GM20431 (cell line): ENCODE measurements around the gene SLC7A10.
"Not testable (repeated sequence)": the region's sequence is repeated elsewhere in the genome, so short reads cannot be mapped to it uniquely, and the experiment has no call there.

Experiments used
- in situ Hi-C: fragments of 300-500 bp; cut with MseI, MboI; formaldehyde crosslinking; loops from one replicate; pipeline ENCODE4 v1.15.0; 2020; ENCODE audit warnings: low sequenced_read_pairs; ENCODE audit not compliant: unreplicated experiment

SLC7A10 gene

GRCh38 chr19:33193269-33193864, 32.3 kb downstream of the SLC7A10 start:
- in situ Hi-C loops, result no loop called here

- in situ Hi-C loops, result no loop called here
These were observed 33.6 kb downstream of the SLC7A10 start for GRCh38 chr19:33192010-33192409.

GRCh38 chr19:33191501-33191900, 34.1 kb downstream of the SLC7A10 start:
- in situ Hi-C loops, result no loop called here

GRCh38 chr19:33191092-33191491, 34.6 kb downstream of the SLC7A10 start:
- in situ Hi-C loops, result not testable (repeated sequence)

- in situ Hi-C loops, result no loop called here
These were observed 36.2 kb downstream of the SLC7A10 start for GRCh38 chr19:33189453-33189852.

GRCh38 chr19:33187183-33187540, 38.5 kb downstream of the SLC7A10 start:
- in situ Hi-C loops, result no loop called here

- in situ Hi-C loops, result no loop called here
These were observed 39.0 kb downstream of the SLC7A10 start for GRCh38 chr19:33186431-33187182.

GRCh38 chr19:33177417-33177979, 48.2 kb downstream of the SLC7A10 start:
- in situ Hi-C loops, result no loop called here

GRCh38 chr19:33176670-33177416, 48.8 kb downstream of the SLC7A10 start:
- in situ Hi-C loops, result no loop called here

- in situ Hi-C loops, result no loop called here
These were observed 49.6 kb downstream of the SLC7A10 start for GRCh38 chr19:33175886-33176669.

GRCh38 chr19:33175156-33175782, 50.4 kb downstream of the SLC7A10 start:
- in situ Hi-C loops, result no loop called here

- in situ Hi-C loops, result no loop called here
These were observed 51.5 kb downstream of the SLC7A10 start for GRCh38 chr19:33174186-33174585.

- in situ Hi-C loops, result no loop called here
These were observed 53.7 kb downstream of the SLC7A10 start for GRCh38 chr19:33171916-33172359.

- in situ Hi-C loops, result no loop called here
These were observed 54.3 kb downstream of the SLC7A10 start for GRCh38 chr19:33171222-33171795.

GRCh38 chr19:33168528-33168927, 57.1 kb downstream of the SLC7A10 start:
- in situ Hi-C loops, result no loop called here

- in situ Hi-C loops, result no loop called here
These were observed 58.2 kb downstream of the SLC7A10 start for GRCh38 chr19:33167438-33167837.

GRCh38 chr19:33166037-33166436, 59.6 kb downstream of the SLC7A10 start:
- in situ Hi-C loops, result not testable (repeated sequence)

- in situ Hi-C loops, result no loop called here
These were observed 62.2 kb downstream of the SLC7A10 start for GRCh38 chr19:33163481-33163880.

GRCh38 chr19:33161201-33161600, 64.4 kb downstream of the SLC7A10 start:
- in situ Hi-C loops, result no loop called here
